Ascending aorta (tissue), 2 donors: ENCODE data around the gene EGR4. TPM values are rescaled to one million over a fixed set of nuclear protein-coding genes. Genes with fewer than 3 reads are reported as not detected.

ENCODE experiments used
- DNase-seq, 2 donors: peaks; one replicate each; pipeline ENCODE4 v3.0.0-alpha.2; 2019; ENCODE audit warnings: low spot score in 2 of 2
- H3K27ac ChIP-seq, 2 donors: fragments of 200-600 bp; sonication (generic); one replicate each; pipeline ENCODE4 v1.5.1; 2016 to 2017; ENCODE audit warnings: mild to moderate bottlenecking in 1 of 2
- H3K27me3 ChIP-seq: fragments of 200-600 bp; sonication (generic); one replicate; pipeline ENCODE4 v1.5.1; 2017
- H3K36me3 ChIP-seq, 2 donors: fragments of 200-600 bp; sonication (generic); one replicate each; pipeline ENCODE4 v1.5.1; 2016
- H3K4me1 ChIP-seq, 2 donors: fragments of 200-600 bp; sonication (generic); one replicate each; pipeline ENCODE4 v1.5.1; 2016 to 2017; ENCODE audit warnings: mild to moderate bottlenecking in 1 of 2
- H3K4me3 ChIP-seq, 2 donors: fragments of 200-600 bp; sonication (generic); one replicate each; pipeline ENCODE4 v1.5.1; 2016 to 2017; ENCODE audit warnings: mild to moderate bottlenecking in 1 of 2
- H3K9me3 ChIP-seq, 2 donors: fragments of 200-600 bp; sonication (generic); one replicate each; pipeline ENCODE4 v1.5.1; 2016
- CTCF ChIP-seq, 3 experiments: fragments of 200-600 bp in 2 of 3; fragments of 450-650 bp in 1 of 3; sonication (generic) in 2 of 3; IDR thresholded peaks; one replicate each; pipeline ENCODE4 v1.5.1; 2016 to 2019; ENCODE audit warnings: antibody characterized with exemption in 3 of 3, mild to moderate bottlenecking in 1 of 3, moderate library complexity in 1 of 3
- intact Hi-C: fragments of 100-400 bp; cut with DNase I; formaldehyde crosslinking; loops from one replicate; pipeline ENCODE4 v1.15.1; 2023
- total RNA-seq: library from RNA; depleted of rRNA; stranded (reverse); fragments of >200 nt; gene quantifications from one replicate; pipeline ENCODE4 v1.1.0, GENCODE V29; 2016

Gene EGR4
- total RNA-seq, 1 donor from 2014 or later, result not detected

GRCh38 chr2:73253901-73254300, 39.4 kb downstream of the EGR4 start:
- Histone ChIP-seq H3K4me3 (no peak overlapping the region), H3K27me3 (no peaks in the 10 kb centered on the region), H3K9me3 (no peaks in the 10 kb centered on the region), H3K4me1 (no peaks in the 10 kb centered on the region), H3K27ac (no peak overlapping the region), H3K36me3 (peaks cover 53 to 58% of the 10 kb centered on the region in 2 donors)
- intact Hi-C loops, result no loop called here
- no peak for DNase-seq
- TF ChIP-seq CTCF (IDR thresholded peaks at IDR 0.05), result no peak

- TF ChIP-seq CTCF (IDR thresholded peaks at IDR 0.05), result no peak
- Histone ChIP-seq H3K4me1 (no peaks in the 10 kb centered on the region), H3K27ac (no peak overlapping the region), H3K36me3 (peaks cover 58 to 63% of the 10 kb centered on the region in 2 donors), H3K4me3 (no peak overlapping the region), H3K27me3 (no peaks in the 10 kb centered on the region), H3K9me3 (no peaks in the 10 kb centered on the region)
- DNase-seq, result no peak
- intact Hi-C loops, result no loop called here
Observed at GRCh38 chr2:73253400-73253799, 39.9 kb downstream of the EGR4 start.

- no peak for DNase-seq
- Histone ChIP-seq H3K27me3 (no peaks in the 10 kb centered on the region), H3K4me3 (no peak overlapping the region), H3K27ac (no peak overlapping the region), H3K4me1 (no peaks in the 10 kb centered on the region), H3K36me3 (peaks cover 68 to 72% of the 10 kb centered on the region in 2 donors), H3K9me3 (no peaks in the 10 kb centered on the region)
- TF ChIP-seq CTCF (IDR thresholded peaks at IDR 0.05), result no peak
- intact Hi-C loops, result no loop called here
Observed at GRCh38 chr2:73252238-73253027, 40.9 kb downstream of the EGR4 start.

GRCh38 chr2:73250872-73251846, 42.2 kb downstream of the EGR4 start:
- Histone ChIP-seq H3K36me3 (peaks cover 80 to 85% of the 10 kb centered on the region in 2 donors), H3K27me3 (no peaks in the 10 kb centered on the region), H3K27ac (no peak overlapping the region), H3K9me3 (no peaks in the 10 kb centered on the region), H3K4me3 (no peak overlapping the region), H3K4me1 (no peaks in the 10 kb centered on the region)
- no peak for DNase-seq
- intact Hi-C loops, result no loop called here
- no peak for TF ChIP-seq CTCF (IDR thresholded peaks at IDR 0.05)

- H3K27me3 ChIP-seq, result no peaks in the 10 kb centered on the region
- H3K36me3 ChIP-seq, result peaks cover 93 to 100% of the 10 kb centered on the region in 2 donors
- DNase-seq, result peak in 1 of 2 donors; percentile 54
- H3K4me3 ChIP-seq, result no peak overlapping the region
- no peak for TF ChIP-seq CTCF (IDR thresholded peaks at IDR 0.05)
- no peaks in the 10 kb centered on the region for H3K9me3 ChIP-seq
- H3K27ac ChIP-seq, result no peak overlapping the region
- H3K4me1 ChIP-seq, result no peaks in the 10 kb centered on the region
- intact Hi-C loops, result no loop called here
Observed at GRCh38 chr2:73249636-73250035, 43.7 kb downstream of the EGR4 start.
